ENCODE measurements around the gene SFXN5.

Gene SFXN5

GRCh38 chr2:73112026-73112912 is 40.8 kb upstream of the SFXN5 start (continued):
- TF ChIP-seq ZIC2 (tag by site-specific recombination; IDR thresholded peaks at IDR 0.05) (no peak), ZNF26 (tag by site-specific recombination; IDR thresholded peaks at IDR 0.05) (no peak), ZNF530 (tag by site-specific recombination; IDR thresholded peaks at IDR 0.05; ENCODE audit: low read depth) (no peak), MEIS1 (CRISPR knock-in tag; IDR thresholded peaks at IDR 0.05; ENCODE audit: borderline replicate concordance) (no peak), ZNF560 (tag by site-specific recombination; IDR thresholded peaks at IDR 0.05; ENCODE audit: borderline replicate concordance) (no peak)

DNA sequence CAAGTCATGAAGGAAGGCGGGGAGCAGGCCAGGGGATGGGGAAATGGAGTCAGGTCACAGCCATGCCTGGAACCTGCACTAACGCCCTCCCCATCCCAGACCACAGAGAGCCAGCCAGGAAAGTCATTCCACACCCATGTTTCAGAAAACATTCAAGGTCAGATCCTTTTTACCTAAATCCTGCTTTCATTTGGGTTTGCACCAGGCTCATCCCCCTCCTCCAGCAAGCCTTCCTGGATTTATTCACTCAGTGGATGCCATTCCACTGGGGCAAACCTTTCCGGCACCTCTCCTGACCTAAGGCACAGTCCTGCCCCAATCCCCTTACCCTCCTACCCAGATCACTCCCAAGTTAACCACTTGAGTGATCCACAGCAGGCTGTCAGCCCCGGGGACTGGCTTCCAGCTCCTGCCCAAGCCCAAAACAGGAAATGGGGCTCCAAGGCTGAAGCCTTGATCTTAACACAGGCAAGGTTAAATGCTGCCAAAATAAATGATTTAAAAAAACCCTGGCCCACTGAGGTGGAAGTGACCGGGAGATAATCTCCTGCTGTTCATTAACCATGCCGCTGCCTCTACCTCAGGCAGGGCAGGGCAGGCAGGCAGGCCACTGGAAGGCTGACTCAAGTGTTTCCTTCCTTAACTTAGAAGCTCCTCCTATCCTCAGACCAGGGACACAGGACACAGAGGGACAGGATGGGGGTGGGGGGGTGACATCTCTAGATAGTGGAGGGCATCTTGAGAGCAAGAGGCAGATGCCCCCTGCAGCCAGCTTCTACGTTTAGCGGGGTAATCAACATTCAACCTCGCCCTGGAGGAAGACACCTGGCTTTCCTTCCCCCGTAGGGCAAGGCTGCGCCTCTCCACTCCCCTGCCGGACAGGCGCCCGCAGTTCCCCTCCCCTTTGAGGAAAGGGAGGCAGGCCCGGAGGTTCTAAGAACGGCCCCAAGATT is 39.8 kb upstream of the SFXN5 start:
- peaks cover 0 to 9% of the 10 kb centered on the region in 2 experiments; a peak in 1 of 3 replicates for H3K36me3 ChIP-seq (ENCODE audit: control insufficient read depth in 2 of 2, insufficient read depth in 1 of 2, low read length in 2 of 2)
- peaks cover 17% of the 10 kb centered on the region; the same call in 1 of the 2 replicates for H3K4me1 ChIP-seq (ENCODE audit: control insufficient read depth, insufficient read depth, low read length)
- peak overlapping the region; percentile 64 for H3K4me3 ChIP-seq (ENCODE audit: low read depth, low read length)
- H3K27ac ChIP-seq (ENCODE audit: extremely low read depth, low read depth, low read length) = peak overlapping the region; percentile 90
- no peaks in the 10 kb centered on the region for H3K9me3 ChIP-seq (ENCODE audit: control insufficient read depth, insufficient read depth, low read depth, low read length)
- CTCF ChIA-PET = interaction anchor here (0.7 to 2.9 kb wide), 5 partner anchors 9 to 1565 kb away, joined by 3 to 16 read pairs (median 4); no protein-coding TSS in a partner anchor
- POLR2A ChIA-PET = interaction anchor here (0.5 to 2.3 kb wide), 11 partner anchors 12 to 285 kb away, joined by 3 to 9 read pairs (median 4); partner anchors contain the start of genes ALMS1, CCT7, SFXN5 and SPR
- TF ChIP-seq, protein P1, sequence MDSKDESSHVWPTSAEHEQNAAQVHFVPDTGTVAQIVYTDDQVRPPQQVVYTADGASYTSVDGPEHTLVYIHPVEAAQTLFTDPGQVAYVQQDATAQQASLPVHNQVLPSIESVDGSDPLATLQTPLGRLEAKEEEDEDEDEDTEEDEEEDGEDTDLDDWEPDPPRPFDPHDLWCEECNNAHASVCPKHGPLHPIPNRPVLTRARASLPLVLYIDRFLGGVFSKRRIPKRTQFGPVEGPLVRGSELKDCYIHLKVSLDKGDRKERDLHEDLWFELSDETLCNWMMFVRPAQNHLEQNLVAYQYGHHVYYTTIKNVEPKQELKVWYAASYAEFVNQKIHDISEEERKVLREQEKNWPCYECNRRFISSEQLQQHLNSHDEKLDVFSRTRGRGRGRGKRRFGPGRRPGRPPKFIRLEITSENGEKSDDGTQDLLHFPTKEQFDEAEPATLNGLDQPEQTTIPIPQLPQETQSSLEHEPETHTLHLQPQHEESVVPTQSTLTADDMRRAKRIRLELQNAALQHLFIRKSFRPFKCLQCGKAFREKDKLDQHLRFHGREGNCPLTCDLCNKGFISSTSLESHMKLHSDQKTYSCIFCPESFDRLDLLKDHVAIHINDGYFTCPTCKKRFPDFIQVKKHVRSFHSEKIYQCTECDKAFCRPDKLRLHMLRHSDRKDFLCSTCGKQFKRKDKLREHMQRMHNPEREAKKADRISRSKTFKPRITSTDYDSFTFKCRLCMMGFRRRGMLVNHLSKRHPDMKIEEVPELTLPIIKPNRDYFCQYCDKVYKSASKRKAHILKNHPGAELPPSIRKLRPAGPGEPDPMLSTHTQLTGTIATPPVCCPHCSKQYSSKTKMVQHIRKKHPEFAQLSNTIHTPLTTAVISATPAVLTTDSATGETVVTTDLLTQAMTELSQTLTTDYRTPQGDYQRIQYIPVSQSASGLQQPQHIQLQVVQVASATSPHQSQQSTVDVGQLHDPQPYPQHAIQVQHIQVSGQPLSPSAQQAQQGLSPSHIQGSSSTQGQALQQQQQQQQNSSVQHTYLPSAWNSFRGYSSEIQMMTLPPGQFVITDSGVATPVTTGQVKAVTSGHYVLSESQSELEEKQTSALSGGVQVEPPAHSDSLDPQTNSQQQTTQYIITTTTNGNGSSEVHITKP (tag by site-specific recombination; IDR thresholded peaks at IDR 0.05) = peak; percentile 90
- TF ChIP-seq ZNF692 (tag by site-specific recombination; IDR thresholded peaks at IDR 0.05) (peak; percentile 68), TSHZ1 (tag by site-specific recombination; IDR thresholded peaks at IDR 0.05; ENCODE audit: borderline replicate concordance) (no peak), ZBTB48 (tag by site-specific recombination; IDR thresholded peaks at IDR 0.05) (no peak), PATZ1 (tag by site-specific recombination; IDR thresholded peaks at IDR 0.05) (0 out of 2 replicates have a peak, but pooled peaks have one; percentile 36), FEZF1 (tag by site-specific recombination; IDR thresholded peaks at IDR 0.05) (no peak), ZNF335 (tag by site-specific recombination; conservative IDR thresholded peaks at IDR 0.05) (peak; percentile 48), RBAK (tag by site-specific recombination; IDR thresholded peaks at IDR 0.05) (no peak), HOXD13 (CRISPR knock-in tag; IDR thresholded peaks at IDR 0.05; ENCODE audit: borderline replicate concordance) (no peak), ZNF10 (tag by site-specific recombination; IDR thresholded peaks at IDR 0.05) (no peak), ZNF140 (tag by site-specific recombination; IDR thresholded peaks at IDR 0.05) (no peak), SP2 (tag by site-specific recombination; IDR thresholded peaks at IDR 0.05) (peak; percentile 34), ZFP69B (tag by site-specific recombination; IDR thresholded peaks at IDR 0.05) (peak; percentile 43; the same call in 1 of the 2 replicates), KLF16 (tag by site-specific recombination; IDR thresholded peaks at IDR 0.05) (0 out of 2 replicates have a peak, but pooled peaks have one; percentile 5), ZBTB17 (tag by site-specific recombination; IDR thresholded peaks at IDR 0.05) (peak; percentile 13; the same call in 1 of the 2 replicates)

All from HEK293 (cell line).